Suprapubic skin (tissue), 4 donors: ENCODE data around the gene ABCA8. TPM values are rescaled to one million over a fixed set of nuclear protein-coding genes. Genes with fewer than 3 reads are reported as not detected.

Experiments used
- DNase-seq, 2 donors: peaks; one replicate each; pipeline ENCODE4 v3.0.0-alpha.2; 2019; ENCODE audit warnings: low spot score in 2 of 2
- H3K27ac ChIP-seq: fragments of 200-600 bp; sonication (generic); one replicate; pipeline ENCODE4 v1.5.1; 2019
- H3K27me3 ChIP-seq: fragments of 200-600 bp; sonication (generic); one replicate; pipeline ENCODE4 v1.5.1; 2019
- H3K36me3 ChIP-seq: fragments of 200-600 bp; sonication (generic); one replicate; pipeline ENCODE4 v1.5.1; 2019
- H3K4me1 ChIP-seq: fragments of 200-600 bp; sonication (generic); one replicate; pipeline ENCODE4 v1.5.1; 2019
- H3K4me3 ChIP-seq: fragments of 200-600 bp; sonication (generic); one replicate; pipeline ENCODE4 v1.5.1; 2019; ENCODE audit warnings: mild to moderate bottlenecking
- H3K9me3 ChIP-seq: fragments of 200-600 bp; sonication (generic); one replicate; pipeline ENCODE4 v1.5.1; 2019
- EP300 ChIP-seq: sonication (generic); formaldehyde crosslinking; IDR thresholded peaks from one replicate; pipeline ENCODE4 v1.6.1; 2017; ENCODE audit warnings: antibody characterized with exemption
- POLR2A ChIP-seq, 2 donors: fragments of 450-650 bp; IDR thresholded peaks; one replicate each; pipeline ENCODE4 v1.6.1; 2017; ENCODE audit warnings: antibody characterized with exemption in 2 of 2, mild to moderate bottlenecking in 2 of 2, moderate library complexity in 2 of 2
- POLR2AphosphoS5 ChIP-seq, 3 donors: sonication (generic); formaldehyde crosslinking; IDR thresholded peaks; one replicate each; pipeline ENCODE4 v1.6.1; 2017; ENCODE audit warnings: antibody characterized with exemption in 3 of 3
- WGBS: methylation state at CpG from one replicate; pipeline ENCODE4 v1.1.5; 2018; 5-methylcytosine and 5-hydroxymethylcytosine counted together
- total RNA-seq, 4 donors: library from RNA; depleted of rRNA; stranded (reverse); fragments of >200 nt; gene quantifications; one replicate each; pipeline ENCODE4 v1.1.0, GENCODE V29; 2016
- TF ChIP-seq, protein P1 (sequence below), 2 donors: fragments of 200-600 bp in 1 of 2; fragments of 450-650 bp in 1 of 2; sonication (generic) in 1 of 2; IDR thresholded peaks; one replicate each; pipeline ENCODE4 v1.5.1; 2016 to 2019; ENCODE audit warnings: antibody characterized with exemption in 2 of 2, mild to moderate bottlenecking in 1 of 2, moderate library complexity in 1 of 2

The ABCA8 gene
- total RNA-seq, 4 donors from 2014 or later, result 5.5 to 16.7 (median 8.4) TPM

GRCh38 chr17:68871447-68871846, 83.7 kb downstream of the ABCA8 start:
- no peaks in the 10 kb centered on the region for H3K4me1 ChIP-seq
- TF ChIP-seq, protein P1, sequence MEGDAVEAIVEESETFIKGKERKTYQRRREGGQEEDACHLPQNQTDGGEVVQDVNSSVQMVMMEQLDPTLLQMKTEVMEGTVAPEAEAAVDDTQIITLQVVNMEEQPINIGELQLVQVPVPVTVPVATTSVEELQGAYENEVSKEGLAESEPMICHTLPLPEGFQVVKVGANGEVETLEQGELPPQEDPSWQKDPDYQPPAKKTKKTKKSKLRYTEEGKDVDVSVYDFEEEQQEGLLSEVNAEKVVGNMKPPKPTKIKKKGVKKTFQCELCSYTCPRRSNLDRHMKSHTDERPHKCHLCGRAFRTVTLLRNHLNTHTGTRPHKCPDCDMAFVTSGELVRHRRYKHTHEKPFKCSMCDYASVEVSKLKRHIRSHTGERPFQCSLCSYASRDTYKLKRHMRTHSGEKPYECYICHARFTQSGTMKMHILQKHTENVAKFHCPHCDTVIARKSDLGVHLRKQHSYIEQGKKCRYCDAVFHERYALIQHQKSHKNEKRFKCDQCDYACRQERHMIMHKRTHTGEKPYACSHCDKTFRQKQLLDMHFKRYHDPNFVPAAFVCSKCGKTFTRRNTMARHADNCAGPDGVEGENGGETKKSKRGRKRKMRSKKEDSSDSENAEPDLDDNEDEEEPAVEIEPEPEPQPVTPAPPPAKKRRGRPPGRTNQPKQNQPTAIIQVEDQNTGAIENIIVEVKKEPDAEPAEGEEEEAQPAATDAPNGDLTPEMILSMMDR (IDR thresholded peaks at IDR 0.05), result no peak
- TF ChIP-seq POLR2A (IDR thresholded peaks at IDR 0.05) (no peak), POLR2AphosphoS5 (IDR thresholded peaks at IDR 0.05) (no peak), EP300 (no peak)
- WGBS, result 97% methylated on average over 2 of the region's 2 CpGs
- no peaks in the 10 kb centered on the region for H3K9me3 ChIP-seq
- peaks cover 11% of the 10 kb centered on the region for H3K36me3 ChIP-seq
- no peak overlapping the region for H3K4me3 ChIP-seq
- H3K27me3 ChIP-seq, result no peaks in the 10 kb centered on the region
- no peak overlapping the region for H3K27ac ChIP-seq
- no peak for DNase-seq

- Histone ChIP-seq H3K36me3 (peaks cover 11% of the 10 kb centered on the region), H3K27me3 (no peaks in the 10 kb centered on the region), H3K9me3 (no peaks in the 10 kb centered on the region), H3K4me3 (no peak overlapping the region), H3K4me1 (no peaks in the 10 kb centered on the region), H3K27ac (no peak overlapping the region)
- no peak for DNase-seq
- WGBS, result 46% methylated on average over 1 of the region's 1 CpG
- TF ChIP-seq EP300 (no peak), POLR2AphosphoS5 (IDR thresholded peaks at IDR 0.05) (no peak), POLR2A (IDR thresholded peaks at IDR 0.05) (no peak)
- TF ChIP-seq, protein P1 (IDR thresholded peaks at IDR 0.05), result no peak
Observed at GRCh38 chr17:68870976-68871375, 84.2 kb downstream of the ABCA8 start.

- TF ChIP-seq POLR2A (IDR thresholded peaks at IDR 0.05) (no peak), EP300 (no peak), POLR2AphosphoS5 (IDR thresholded peaks at IDR 0.05) (no peak)
- TF ChIP-seq, protein P1 (IDR thresholded peaks at IDR 0.05), result no peak
- 84% methylated on average over 3 of the region's 3 CpGs for WGBS
- peaks cover 7% of the 10 kb centered on the region for H3K36me3 ChIP-seq
- no peak overlapping the region for H3K4me3 ChIP-seq
- DNase-seq, result no peak
- H3K4me1 ChIP-seq, result no peaks in the 10 kb centered on the region
- no peaks in the 10 kb centered on the region for H3K27me3 ChIP-seq
- H3K9me3 ChIP-seq, result no peaks in the 10 kb centered on the region
- H3K27ac ChIP-seq, result no peak overlapping the region
Observed at GRCh38 chr17:68870161-68870826, 84.9 kb downstream of the ABCA8 start.

- TF ChIP-seq EP300 (no peak), POLR2A (IDR thresholded peaks at IDR 0.05) (no peak), POLR2AphosphoS5 (IDR thresholded peaks at IDR 0.05) (no peak)
- TF ChIP-seq, protein P1 (IDR thresholded peaks at IDR 0.05), result no peak
- H3K4me1 ChIP-seq, result no peaks in the 10 kb centered on the region
- no peak for DNase-seq
- H3K4me3 ChIP-seq, result no peak overlapping the region
- no peaks in the 10 kb centered on the region for H3K36me3 ChIP-seq
- no peaks in the 10 kb centered on the region for H3K27me3 ChIP-seq
- 62% methylated on average over 3 of the region's 3 CpGs for WGBS
- no peaks in the 10 kb centered on the region for H3K9me3 ChIP-seq
- no peak overlapping the region for H3K27ac ChIP-seq
Observed at GRCh38 chr17:68868708-68869107, 86.5 kb downstream of the ABCA8 start.

GRCh38 chr17:68867759-68868516, 87.3 kb downstream of the ABCA8 start:
- DNase-seq, result no peak
- Histone ChIP-seq H3K9me3 (no peaks in the 10 kb centered on the region), H3K27me3 (no peaks in the 10 kb centered on the region), H3K4me3 (no peak overlapping the region), H3K36me3 (no peaks in the 10 kb centered on the region), H3K27ac (no peak overlapping the region), H3K4me1 (no peaks in the 10 kb centered on the region)
- TF ChIP-seq POLR2A (IDR thresholded peaks at IDR 0.05), result no peak
- TF ChIP-seq EP300, result no peak
- TF ChIP-seq POLR2AphosphoS5 (IDR thresholded peaks at IDR 0.05), result no peak
- TF ChIP-seq, protein P1 (IDR thresholded peaks at IDR 0.05), result no peak
- WGBS, result 57% methylated on average over 7 of the region's 7 CpGs
